ENCODE results near the gene PPFIBP1.
"Not testable (repeated sequence)": the region's sequence is repeated elsewhere in the genome, so short reads cannot be mapped to it uniquely, and the experiment has no call there.

PPFIBP1 gene

GRCh38 chr12:27711967-27712366 lies 188.0 kb downstream of the PPFIBP1 start:
- DNase-seq, result peak; percentile 57 to 85

DNA sequence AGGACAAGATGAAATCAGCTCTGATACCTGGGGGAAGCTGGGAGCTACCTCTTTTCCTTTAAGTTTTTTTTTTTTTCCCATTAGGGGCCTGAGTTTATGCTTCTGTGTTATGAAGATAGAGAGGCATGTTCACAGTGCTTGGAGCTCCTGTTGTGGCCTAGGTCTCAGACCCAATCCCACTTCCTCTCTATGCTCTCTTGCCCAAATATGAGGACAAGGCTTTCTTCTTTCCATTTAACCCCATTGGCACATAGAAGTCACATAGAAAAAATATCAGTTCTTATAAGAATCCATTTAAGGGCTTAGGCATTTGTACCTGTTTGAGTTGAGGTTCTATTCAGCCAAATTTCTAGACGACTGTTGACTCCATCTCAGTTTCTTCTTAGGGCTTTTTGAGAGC lies 199.2 kb downstream of the PPFIBP1 start:
- no peak for DNase-seq

- no peak for DNase-seq
Measured at GRCh38 chr12:27730097-27730588, 206.1 kb downstream of the PPFIBP1 start.

- DNase-seq, result no peak
Measured at GRCh38 chr12:27732281-27732680, 208.3 kb downstream of the PPFIBP1 start.

- DNase-seq, result peak; percentile 36 to 41
Measured at GRCh38 chr12:27733052-27733656, 209.1 kb downstream of the PPFIBP1 start.

GRCh38 chr12:27733791-27734190 lies 209.8 kb downstream of the PPFIBP1 start:
- no peak for DNase-seq

GRCh38 chr12:27734321-27734720 lies 210.3 kb downstream of the PPFIBP1 start:
- DNase-seq, result not testable (repeated sequence)

DNA sequence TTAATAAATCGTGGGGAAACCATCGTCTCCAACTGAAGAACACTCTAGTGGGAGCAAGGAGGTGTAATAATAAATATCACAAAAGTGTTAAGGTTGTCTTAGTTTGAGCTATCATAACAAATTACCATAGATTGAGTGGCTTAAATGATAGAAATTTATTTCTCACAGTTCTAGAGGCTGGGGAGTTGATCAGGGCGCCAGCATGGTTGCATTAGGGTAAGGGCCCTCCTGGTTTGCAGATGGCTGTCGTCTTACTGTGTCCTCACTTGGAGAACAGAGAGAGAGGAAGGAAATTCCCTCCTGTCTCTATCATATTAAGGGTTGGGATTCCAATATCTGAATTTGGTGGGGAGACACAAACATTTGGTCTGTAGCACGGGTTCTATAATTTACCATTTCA lies 219.6 kb downstream of the PPFIBP1 start:
- no peak for DNase-seq
